HL-60 (cell line): ENCODE data around the gene SLC6A18.

ENCODE experiments used
- GABPA ChIP-seq: IDR thresholded peaks from 2 replicates; pipeline ENCODE4 v1.6.1; 2012; ENCODE audit warnings: low read depth
- POLR2AphosphoS5 ChIP-seq: IDR thresholded peaks from 2 replicates; pipeline ENCODE4 v1.6.1; 2012; ENCODE audit warnings: low read depth
- SPI1 ChIP-seq: IDR thresholded peaks from 2 replicates; pipeline ENCODE4 v1.6.1; 2012; ENCODE audit warnings: low read depth, mild to moderate bottlenecking, borderline replicate concordance
- TF ChIP-seq, protein P1 (sequence below): IDR thresholded peaks from one replicate; pipeline ENCODE4 v1.5.1; 2011; ENCODE audit warnings: low read length, control low read depth, inconsistent platforms; ENCODE audit not compliant: insufficient read depth
- TF ChIP-seq, protein P2 (sequence below): IDR thresholded peaks from 2 replicates; pipeline ENCODE4 v1.6.1; 2012; ENCODE audit warnings: low read depth; ENCODE audit not compliant: insufficient replicate concordance

DNA sequence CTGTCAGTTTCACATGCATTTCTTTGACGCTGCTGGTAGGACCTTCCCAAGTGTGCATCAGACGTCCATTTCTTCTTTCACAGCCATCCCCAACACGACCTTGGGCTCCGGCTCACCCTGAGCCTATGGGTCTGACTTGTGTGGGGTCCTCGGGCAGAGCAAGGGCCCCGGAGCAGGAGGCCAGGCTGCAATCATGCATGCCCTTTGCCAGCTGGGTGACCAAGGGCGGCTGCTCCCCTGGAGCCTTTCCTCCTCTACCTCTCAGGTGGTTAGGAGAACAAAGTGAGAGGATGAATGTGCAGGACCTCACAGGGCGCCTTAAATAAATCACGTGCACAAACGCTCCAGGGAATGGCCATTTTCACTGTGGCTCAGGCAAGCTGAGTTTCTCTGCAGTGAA is 36.5 kb downstream of the SLC6A18 start:
- TF ChIP-seq, protein P1, sequence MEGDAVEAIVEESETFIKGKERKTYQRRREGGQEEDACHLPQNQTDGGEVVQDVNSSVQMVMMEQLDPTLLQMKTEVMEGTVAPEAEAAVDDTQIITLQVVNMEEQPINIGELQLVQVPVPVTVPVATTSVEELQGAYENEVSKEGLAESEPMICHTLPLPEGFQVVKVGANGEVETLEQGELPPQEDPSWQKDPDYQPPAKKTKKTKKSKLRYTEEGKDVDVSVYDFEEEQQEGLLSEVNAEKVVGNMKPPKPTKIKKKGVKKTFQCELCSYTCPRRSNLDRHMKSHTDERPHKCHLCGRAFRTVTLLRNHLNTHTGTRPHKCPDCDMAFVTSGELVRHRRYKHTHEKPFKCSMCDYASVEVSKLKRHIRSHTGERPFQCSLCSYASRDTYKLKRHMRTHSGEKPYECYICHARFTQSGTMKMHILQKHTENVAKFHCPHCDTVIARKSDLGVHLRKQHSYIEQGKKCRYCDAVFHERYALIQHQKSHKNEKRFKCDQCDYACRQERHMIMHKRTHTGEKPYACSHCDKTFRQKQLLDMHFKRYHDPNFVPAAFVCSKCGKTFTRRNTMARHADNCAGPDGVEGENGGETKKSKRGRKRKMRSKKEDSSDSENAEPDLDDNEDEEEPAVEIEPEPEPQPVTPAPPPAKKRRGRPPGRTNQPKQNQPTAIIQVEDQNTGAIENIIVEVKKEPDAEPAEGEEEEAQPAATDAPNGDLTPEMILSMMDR = no peak
- no peak for TF ChIP-seq GABPA
- TF ChIP-seq, protein P2, sequence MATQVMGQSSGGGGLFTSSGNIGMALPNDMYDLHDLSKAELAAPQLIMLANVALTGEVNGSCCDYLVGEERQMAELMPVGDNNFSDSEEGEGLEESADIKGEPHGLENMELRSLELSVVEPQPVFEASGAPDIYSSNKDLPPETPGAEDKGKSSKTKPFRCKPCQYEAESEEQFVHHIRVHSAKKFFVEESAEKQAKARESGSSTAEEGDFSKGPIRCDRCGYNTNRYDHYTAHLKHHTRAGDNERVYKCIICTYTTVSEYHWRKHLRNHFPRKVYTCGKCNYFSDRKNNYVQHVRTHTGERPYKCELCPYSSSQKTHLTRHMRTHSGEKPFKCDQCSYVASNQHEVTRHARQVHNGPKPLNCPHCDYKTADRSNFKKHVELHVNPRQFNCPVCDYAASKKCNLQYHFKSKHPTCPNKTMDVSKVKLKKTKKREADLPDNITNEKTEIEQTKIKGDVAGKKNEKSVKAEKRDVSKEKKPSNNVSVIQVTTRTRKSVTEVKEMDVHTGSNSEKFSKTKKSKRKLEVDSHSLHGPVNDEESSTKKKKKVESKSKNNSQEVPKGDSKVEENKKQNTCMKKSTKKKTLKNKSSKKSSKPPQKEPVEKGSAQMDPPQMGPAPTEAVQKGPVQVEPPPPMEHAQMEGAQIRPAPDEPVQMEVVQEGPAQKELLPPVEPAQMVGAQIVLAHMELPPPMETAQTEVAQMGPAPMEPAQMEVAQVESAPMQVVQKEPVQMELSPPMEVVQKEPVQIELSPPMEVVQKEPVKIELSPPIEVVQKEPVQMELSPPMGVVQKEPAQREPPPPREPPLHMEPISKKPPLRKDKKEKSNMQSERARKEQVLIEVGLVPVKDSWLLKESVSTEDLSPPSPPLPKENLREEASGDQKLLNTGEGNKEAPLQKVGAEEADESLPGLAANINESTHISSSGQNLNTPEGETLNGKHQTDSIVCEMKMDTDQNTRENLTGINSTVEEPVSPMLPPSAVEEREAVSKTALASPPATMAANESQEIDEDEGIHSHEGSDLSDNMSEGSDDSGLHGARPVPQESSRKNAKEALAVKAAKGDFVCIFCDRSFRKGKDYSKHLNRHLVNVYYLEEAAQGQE = no peak
- no peak for TF ChIP-seq POLR2AphosphoS5
- TF ChIP-seq SPI1 = no peak
